Measurements from ENCODE around the gene LIMS2.

Gene LIMS2

GRCh38 chr2:127637236-127637630 lies 38.1 kb downstream of the LIMS2 start:
- no peak for DNase-seq
- peaks cover 11% of the 10 kb centered on the region for H3K4me1 ChIP-seq (ENCODE audit: control insufficient read depth, low read depth, low read length)
- H3K56ac ChIP-seq (ENCODE audit: low read length), result peak overlapping the region; percentile 81
- H3K27me3 ChIP-seq (ENCODE audit: insufficient read depth, low read length, poor library complexity), result no peaks in the 10 kb centered on the region
- peak overlapping the region; percentile 48 for H3K9ac ChIP-seq (ENCODE audit: low read length)
- H4K5ac ChIP-seq (ENCODE audit: low read length), result no peak overlapping the region
- no peaks in the 10 kb centered on the region for H3K36me3 ChIP-seq (ENCODE audit: control insufficient read depth, insufficient read depth, low read length)
- no peak overlapping the region for H3K23ac ChIP-seq (ENCODE audit: low read length)
- H3K4me3 ChIP-seq (ENCODE audit: low read length), result no peak overlapping the region
- no peak overlapping the region for H2BK15ac ChIP-seq (replicated peaks; ENCODE audit: low read depth)
- no peak overlapping the region for H2BK120ac ChIP-seq (ENCODE audit: low read depth, low read length)
- H3K4ac ChIP-seq (ENCODE audit: low read depth, low read length), result peak overlapping the region; percentile 23
- H4K8ac ChIP-seq (ENCODE audit: low read depth, low read length), result peak overlapping the region; percentile 40
- peak overlapping the region; percentile 64 for H3K18ac ChIP-seq (ENCODE audit: low read length)
- H2AK5ac ChIP-seq (ENCODE audit: low read length), result peak overlapping the region; percentile 72
- no peaks in the 10 kb centered on the region for H3K79me1 ChIP-seq (ENCODE audit: low read length)
- no peaks in the 10 kb centered on the region for H3K79me2 ChIP-seq (ENCODE audit: control insufficient read depth, insufficient read depth, low read length)
- H3K4me2 ChIP-seq (ENCODE audit: low read length), result no peak overlapping the region
- peak overlapping the region; percentile 51 for H2BK5ac ChIP-seq (ENCODE audit: low read length)
- no CpG with 5 or more reads among the region's 13 CpGs for WGBS (ENCODE audit: extremely low coverage, insufficient coverage, low lambda C conversion rate)
- H3K27ac ChIP-seq (ENCODE audit: low read depth, low read length), result peak overlapping the region; percentile 52

GRCh38 chr2:127636248-127637235 lies 38.8 kb downstream of the LIMS2 start:
- no peak overlapping the region for H4K5ac ChIP-seq (ENCODE audit: low read length)
- no peak overlapping the region for H3K23ac ChIP-seq (ENCODE audit: low read length)
- no peak for DNase-seq
- H3K36me3 ChIP-seq (ENCODE audit: control insufficient read depth, insufficient read depth, low read length), result no peaks in the 10 kb centered on the region
- peak overlapping the region; percentile 23 for H3K4ac ChIP-seq (ENCODE audit: low read depth, low read length)
- no peak overlapping the region for H3K4me3 ChIP-seq (ENCODE audit: low read length)
- no peaks in the 10 kb centered on the region for H3K79me2 ChIP-seq (ENCODE audit: control insufficient read depth, insufficient read depth, low read length)
- no peak overlapping the region for H3K18ac ChIP-seq (ENCODE audit: low read length)
- WGBS (ENCODE audit: extremely low coverage, insufficient coverage, low lambda C conversion rate), result no CpG with 5 or more reads among the region's 33 CpGs
- H3K27me3 ChIP-seq (ENCODE audit: insufficient read depth, low read length, poor library complexity), result no peaks in the 10 kb centered on the region
- H3K4me1 ChIP-seq (ENCODE audit: control insufficient read depth, low read depth, low read length), result peaks cover 11% of the 10 kb centered on the region
- H4K8ac ChIP-seq (ENCODE audit: low read depth, low read length), result no peak overlapping the region
- peak overlapping the region; percentile 81 for H3K56ac ChIP-seq (ENCODE audit: low read length)
- H3K4me2 ChIP-seq (ENCODE audit: low read length), result no peak overlapping the region
- no peak overlapping the region for H2BK5ac ChIP-seq (ENCODE audit: low read length)
- no peaks in the 10 kb centered on the region for H3K79me1 ChIP-seq (ENCODE audit: low read length)
- peak overlapping the region; percentile 48 for H3K9ac ChIP-seq (ENCODE audit: low read length)
- peak overlapping the region; percentile 72 for H2AK5ac ChIP-seq (ENCODE audit: low read length)
- H3K27ac ChIP-seq (ENCODE audit: low read depth, low read length), result no peak overlapping the region
- H2BK120ac ChIP-seq (ENCODE audit: low read depth, low read length), result no peak overlapping the region
- H2BK15ac ChIP-seq (replicated peaks; ENCODE audit: low read depth), result no peak overlapping the region

GRCh38 chr2:127635380-127636237 lies 39.7 kb downstream of the LIMS2 start:
- no peak overlapping the region for H3K4ac ChIP-seq (ENCODE audit: low read depth, low read length)
- H3K36me3 ChIP-seq (ENCODE audit: control insufficient read depth, insufficient read depth, low read length), result no peaks in the 10 kb centered on the region
- no peak for DNase-seq
- no peak overlapping the region for H3K4me2 ChIP-seq (ENCODE audit: low read length)
- no peak overlapping the region for H4K8ac ChIP-seq (ENCODE audit: low read depth, low read length)
- no peaks in the 10 kb centered on the region for H3K79me1 ChIP-seq (ENCODE audit: low read length)
- WGBS (ENCODE audit: extremely low coverage, insufficient coverage, low lambda C conversion rate), result no CpG with 5 or more reads among the region's 19 CpGs
- H3K4me1 ChIP-seq (ENCODE audit: control insufficient read depth, low read depth, low read length), result peaks cover 11% of the 10 kb centered on the region
- H3K4me3 ChIP-seq (ENCODE audit: low read length), result no peak overlapping the region
- H2BK5ac ChIP-seq (ENCODE audit: low read length), result no peak overlapping the region
- H2BK120ac ChIP-seq (ENCODE audit: low read depth, low read length), result no peak overlapping the region
- H4K5ac ChIP-seq (ENCODE audit: low read length), result no peak overlapping the region
- H3K27ac ChIP-seq (ENCODE audit: low read depth, low read length), result no peak overlapping the region
- no peaks in the 10 kb centered on the region for H3K27me3 ChIP-seq (ENCODE audit: insufficient read depth, low read length, poor library complexity)
- H3K56ac ChIP-seq (ENCODE audit: low read length), result no peak overlapping the region
- no peaks in the 10 kb centered on the region for H3K79me2 ChIP-seq (ENCODE audit: control insufficient read depth, insufficient read depth, low read length)
- H3K9ac ChIP-seq (ENCODE audit: low read length), result no peak overlapping the region
- no peak overlapping the region for H3K23ac ChIP-seq (ENCODE audit: low read length)
- H2BK15ac ChIP-seq (replicated peaks; ENCODE audit: low read depth), result no peak overlapping the region
- H2AK5ac ChIP-seq (ENCODE audit: low read length), result peak overlapping the region; percentile 69
- H3K18ac ChIP-seq (ENCODE audit: low read length), result no peak overlapping the region

GRCh38 chr2:127634626-127635379 lies 40.5 kb downstream of the LIMS2 start:
- Histone ChIP-seq H2BK15ac (replicated peaks; ENCODE audit: low read depth) (no peak overlapping the region), H3K79me2 (ENCODE audit: control insufficient read depth, insufficient read depth, low read length) (no peaks in the 10 kb centered on the region), H3K18ac (ENCODE audit: low read length) (no peak overlapping the region), H3K36me3 (ENCODE audit: control insufficient read depth, insufficient read depth, low read length) (no peaks in the 10 kb centered on the region), H3K4me2 (ENCODE audit: low read length) (no peak overlapping the region), H3K4me1 (ENCODE audit: control insufficient read depth, low read depth, low read length) (peaks cover 11% of the 10 kb centered on the region), H3K4me3 (ENCODE audit: low read length) (no peak overlapping the region), H3K9ac (ENCODE audit: low read length) (no peak overlapping the region), H3K23ac (ENCODE audit: low read length) (no peak overlapping the region), H4K5ac (ENCODE audit: low read length) (no peak overlapping the region), H3K27ac (ENCODE audit: low read depth, low read length) (no peak overlapping the region), H3K56ac (ENCODE audit: low read length) (no peak overlapping the region), H2AK5ac (ENCODE audit: low read length) (no peak overlapping the region), H2BK5ac (ENCODE audit: low read length) (no peak overlapping the region), H2BK120ac (ENCODE audit: low read depth, low read length) (no peak overlapping the region), H3K4ac (ENCODE audit: low read depth, low read length) (no peak overlapping the region), H4K8ac (ENCODE audit: low read depth, low read length) (no peak overlapping the region), H3K27me3 (ENCODE audit: insufficient read depth, low read length, poor library complexity) (no peaks in the 10 kb centered on the region), H3K79me1 (ENCODE audit: low read length) (no peaks in the 10 kb centered on the region)
- DNase-seq, result no peak
- WGBS (ENCODE audit: extremely low coverage, insufficient coverage, low lambda C conversion rate), result no CpG with 5 or more reads among the region's 17 CpGs

GRCh38 chr2:127634066-127634617 lies 41.2 kb downstream of the LIMS2 start:
- Histone ChIP-seq H3K23ac (ENCODE audit: low read length) (no peak overlapping the region), H4K5ac (ENCODE audit: low read length) (no peak overlapping the region), H3K18ac (ENCODE audit: low read length) (no peak overlapping the region), H3K27me3 (ENCODE audit: insufficient read depth, low read length, poor library complexity) (no peaks in the 10 kb centered on the region), H2BK15ac (replicated peaks; ENCODE audit: low read depth) (no peak overlapping the region), H3K9ac (ENCODE audit: low read length) (no peak overlapping the region), H2BK120ac (ENCODE audit: low read depth, low read length) (no peak overlapping the region), H3K79me2 (ENCODE audit: control insufficient read depth, insufficient read depth, low read length) (no peaks in the 10 kb centered on the region), H3K4ac (ENCODE audit: low read depth, low read length) (no peak overlapping the region), H3K4me3 (ENCODE audit: low read length) (no peak overlapping the region), H3K56ac (ENCODE audit: low read length) (no peak overlapping the region), H3K36me3 (ENCODE audit: control insufficient read depth, insufficient read depth, low read length) (no peaks in the 10 kb centered on the region), H4K8ac (ENCODE audit: low read depth, low read length) (no peak overlapping the region), H3K27ac (ENCODE audit: low read depth, low read length) (no peak overlapping the region), H2AK5ac (ENCODE audit: low read length) (no peak overlapping the region), H2BK5ac (ENCODE audit: low read length) (no peak overlapping the region), H3K4me1 (ENCODE audit: control insufficient read depth, low read depth, low read length) (peaks cover 11% of the 10 kb centered on the region), H3K79me1 (ENCODE audit: low read length) (no peaks in the 10 kb centered on the region), H3K4me2 (ENCODE audit: low read length) (no peak overlapping the region)
- no CpG with 5 or more reads among the region's 16 CpGs for WGBS (ENCODE audit: extremely low coverage, insufficient coverage, low lambda C conversion rate)
- DNase-seq, result no peak
